ENCODE measurements around the gene KRTAP12-2. TPM values are rescaled to one million over a fixed set of nuclear protein-coding genes. Genes with fewer than 3 reads are reported as not detected.

KRTAP12-2 gene
- total and polyA plus RNA-seq, 2 donors (not counting 3 experiments of a cell fraction or from before 2014, with no cell fraction given), result not detected

- Histone ChIP-seq H3K79me2 (ENCODE audit: control insufficient read depth, insufficient read depth, low read length) (no peaks in the 10 kb centered on the region), H3K4me2 (ENCODE audit: insufficient read depth, low read length) (no peak overlapping the region), H3K9me3 (replicated peaks; ENCODE audit: control insufficient read depth, insufficient read depth, low read length) (no peaks in the 10 kb centered on the region), H3K27ac (ENCODE audit: insufficient read depth, low read depth, low read length) (no peak overlapping the region), H2AFZ (ENCODE audit: low read depth, low read length) (no peak overlapping the region), H3K4me1 (ENCODE audit: control insufficient read depth, extremely low read depth, insufficient read depth, low read length) (no peaks in the 10 kb centered on the region), H3K27me3 (ENCODE audit: control insufficient read depth in 2 of 2, insufficient read depth in 2 of 2, low read length in 2 of 2) (peaks cover 0 to 2% of the 10 kb centered on the region in 2 experiments), H4K20me1 (replicated peaks; ENCODE audit: control insufficient read depth, extremely low read depth, insufficient read depth, low read length) (no peaks in the 10 kb centered on the region), H3K36me3 (ENCODE audit: control insufficient read depth in 2 of 2, extremely low read depth in 1 of 2, insufficient read depth in 2 of 2, low read length in 2 of 2) (no peaks in the 10 kb centered on the region), H3K9me1 (replicated peaks; ENCODE audit: control insufficient read depth, extremely low read depth, insufficient read depth, low read length) (no peaks in the 10 kb centered on the region), H3K9ac (replicated peaks; ENCODE audit: extremely low read depth, insufficient read depth, low read length) (no peak overlapping the region), H3K4me3 (replicated peaks in 1 of 3; ENCODE audit: insufficient read depth in 1 of 3, low read depth in 1 of 3, low read length in 3 of 3) (no peak overlapping the region)
- dilution Hi-C loops (cut with MboI; ENCODE audit: extremely low pct_ligation_motif_present, low sequenced_read_pairs) (no loop called here), intact Hi-C loops (cut with micrococcal nuclease) (no loop called here)
- ChIA-PET CTCF (interaction anchor here (1.5 kb wide), 1 partner anchor 73 kb away, joined by 4 read pairs; no protein-coding TSS in a partner anchor), POLR2A (no interaction called here)
- TF ChIP-seq FOS (IDR thresholded peaks at IDR 0.05; ENCODE audit: borderline replicate concordance, insufficient read depth, low read length) (no peak), POLR2AphosphoS5 (IDR thresholded peaks at IDR 0.05; ENCODE audit: insufficient read depth, low read depth, low read length) (no peak), JUN (IDR thresholded peaks at IDR 0.05; ENCODE audit: borderline replicate concordance, insufficient read depth, insufficient read length, low read depth) (no peak), POLR2A (IDR thresholded peaks at IDR 0.05; ENCODE audit: low read depth, low read length) (no peak), CTCF (IDR thresholded peaks at IDR 0.05; ENCODE audit: extremely low read depth in 1 of 2, insufficient read depth in 1 of 2, low read depth in 1 of 2, low read length in 2 of 2) (no peak), MYC (IDR thresholded peaks at IDR 0.05; ENCODE audit: low read depth, low read length) (no peak), GATA2 (IDR thresholded peaks at IDR 0.05; ENCODE audit: insufficient read depth, insufficient read length, low read depth, low read length) (no peak), MAX (IDR thresholded peaks at IDR 0.05; ENCODE audit: insufficient read depth, insufficient read length) (no peak), EZH2 (IDR thresholded peaks at IDR 0.05; ENCODE audit: borderline replicate concordance, low read depth, low read length, severe bottlenecking) (no peak)
- BruUV-seq (replicated peaks), result no TSS peak
- DNase-seq (ENCODE audit: low read depth, low spot score) (no peak), FAIRE-seq (no peak)
These were observed 885 bp upstream of the KRTAP12-2 start for GRCh38 chr21:44667612-44668011.

Measured in endothelial cell of umbilical vein (primary cell).